Sciatic nerve (tissue), 2 donors: Measurements from ENCODE around the gene IFT52. TPM values are rescaled to one million over a fixed set of nuclear protein-coding genes. Genes with fewer than 3 reads are reported as not detected.
"Not testable (repeated sequence)": the region's sequence is repeated elsewhere in the genome, so short reads cannot be mapped to it uniquely, and the experiment has no call there.

ENCODE experiments used
- ATAC-seq: fragments of 200-7000 bp; cut with Tn5 transposase; one replicate; pipeline ENCODE4 v1.9.1; 2020; ENCODE audit warnings: mild to moderate bottlenecking, moderate library complexity
- DNase-seq: peaks from one replicate; pipeline ENCODE4 v3.0.0-alpha.2; 2020; ENCODE audit warnings: low spot score
- intact Hi-C: fragments of 100-400 bp; cut with DNase I; formaldehyde crosslinking; loops from one replicate; pipeline ENCODE4 v1.14.2; 2022
- total RNA-seq: library from RNA; stranded (reverse); fragmentation: NEBNext Ultra II Directional; extraction: Animal tissue kit (Norgen Biotek cat#: 25700); gene quantifications from one replicate; pipeline ENCODE4 v1.2.1, GENCODE V29; 2021
- donor health status: DM: no; HTN: no; CAD: no.
- donor health status: DM: no; HTN: no; CAD: no.

Gene IFT52
- total RNA-seq, 1 donor from 2014 or later, result 34.2 TPM

GRCh38 chr20:43605715-43606114 lies 15.0 kb downstream of the IFT52 start:
- no peak for ATAC-seq
- intact Hi-C loops, result no loop called here

GRCh38 chr20:43607278-43607677 lies 16.5 kb downstream of the IFT52 start:
- DNase-seq, ATAC-seq, intact Hi-C loops: not testable (repeated sequence)

More at GRCh38 chr20:43605715-43606114, 15.0 kb downstream of the IFT52 start:
- no peak for DNase-seq

- intact Hi-C loops, result no loop called here
- ATAC-seq (no peak), DNase-seq (no peak)
Observed at GRCh38 chr20:43631598-43631997, 40.9 kb downstream of the IFT52 start.

- intact Hi-C loops, result no loop called here
- DNase-seq, result no peak
- no peak for ATAC-seq
Observed at GRCh38 chr20:43636429-43636828, 45.7 kb downstream of the IFT52 start.

- ATAC-seq (no peak), DNase-seq (no peak)
- intact Hi-C loops, result no loop called here
Observed at GRCh38 chr20:43642548-43642947, 51.8 kb downstream of the IFT52 start.

- intact Hi-C loops, result no loop called here
- ATAC-seq (no peak), DNase-seq (no peak)
Observed at GRCh38 chr20:43650997-43651525, 60.3 kb downstream of the IFT52 start.

- ATAC-seq, DNase-seq, intact Hi-C loops: not testable (repeated sequence)
Observed at GRCh38 chr20:43651650-43652184, 61.0 kb downstream of the IFT52 start.

GRCh38 chr20:43653966-43654365 lies 63.2 kb downstream of the IFT52 start:
- intact Hi-C loops, result no loop called here
- ATAC-seq, result no peak
- no peak for DNase-seq

- intact Hi-C loops, ATAC-seq: not testable (repeated sequence)
Observed at GRCh38 chr20:43655176-43655575, 64.4 kb downstream of the IFT52 start.

GRCh38 chr20:43655937-43656336 lies 65.2 kb downstream of the IFT52 start:
- DNase-seq, result no peak
- ATAC-seq, result no peak
- intact Hi-C loops, result no loop called here

More at GRCh38 chr20:43655176-43655575, 64.4 kb downstream of the IFT52 start:
- not testable (repeated sequence) for DNase-seq

- intact Hi-C loops, result no loop called here
Observed at GRCh38 chr20:43658069-43658722, 67.5 kb downstream of the IFT52 start.

GRCh38 chr20:43658723-43659419 lies 68.1 kb downstream of the IFT52 start:
- intact Hi-C loops, result no loop called here
- DNase-seq (no peak), ATAC-seq (no peak)

More at GRCh38 chr20:43658069-43658722, 67.5 kb downstream of the IFT52 start:
- ATAC-seq, result no peak
- no peak for DNase-seq

GRCh38 chr20:43662943-43663655 lies 72.4 kb downstream of the IFT52 start:
- DNase-seq (no peak), ATAC-seq (no peak)
- intact Hi-C loops, result no loop called here

- DNase-seq, result no peak
- intact Hi-C loops, result no loop called here
Observed at GRCh38 chr20:43665466-43666176, 74.9 kb downstream of the IFT52 start.

GRCh38 chr20:43666376-43667328 lies 75.9 kb downstream of the IFT52 start, which contains the start of gene MYBL2:
Gene MYBL2 (plus strand): TSS chr20:43667114. CDS start chr20:43667284, 170 bp downstream.
- DNase-seq (no peak), ATAC-seq (peak; percentile 72)
- intact Hi-C loops, result no loop called here

More at GRCh38 chr20:43665466-43666176, 74.9 kb downstream of the IFT52 start:
- no peak for ATAC-seq

- no peak for ATAC-seq
- intact Hi-C loops, result no loop called here
Observed at GRCh38 chr20:43667341-43668132, 76.8 kb downstream of the IFT52 start.

GRCh38 chr20:43669332-43669731 lies 78.6 kb downstream of the IFT52 start:
- ATAC-seq (no peak), DNase-seq (no peak)
- intact Hi-C loops, result no loop called here

More at GRCh38 chr20:43667341-43668132, 76.8 kb downstream of the IFT52 start:
- no peak for DNase-seq
